Retina (tissue), 1 donor: ENCODE data around the gene DCANP1.

Experiments
- DNase-seq: peaks from one replicate; pipeline ENCODE4 v3.0.0-alpha.2; 2016

Gene DCANP1

DNA sequence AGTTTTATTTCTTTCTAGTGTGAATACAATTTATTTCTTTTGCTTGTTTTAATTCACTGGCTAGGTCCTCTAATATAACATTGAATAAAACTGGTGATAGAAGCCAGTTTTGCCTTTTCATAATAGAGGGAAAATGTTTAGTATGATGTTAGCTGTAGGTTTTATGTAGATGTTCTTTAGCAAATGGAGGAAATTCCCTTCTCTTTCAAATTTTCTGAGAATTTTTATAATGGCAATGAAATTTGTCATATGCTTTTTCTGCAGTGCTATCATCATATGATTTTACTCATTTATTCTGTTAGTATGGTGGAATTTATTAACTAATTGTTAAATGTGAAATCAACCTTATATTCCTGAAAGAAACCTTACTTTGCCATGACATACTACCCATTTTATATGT, 30.1 kb downstream of the DCANP1 start:
- DNase-seq: no peak

DNA sequence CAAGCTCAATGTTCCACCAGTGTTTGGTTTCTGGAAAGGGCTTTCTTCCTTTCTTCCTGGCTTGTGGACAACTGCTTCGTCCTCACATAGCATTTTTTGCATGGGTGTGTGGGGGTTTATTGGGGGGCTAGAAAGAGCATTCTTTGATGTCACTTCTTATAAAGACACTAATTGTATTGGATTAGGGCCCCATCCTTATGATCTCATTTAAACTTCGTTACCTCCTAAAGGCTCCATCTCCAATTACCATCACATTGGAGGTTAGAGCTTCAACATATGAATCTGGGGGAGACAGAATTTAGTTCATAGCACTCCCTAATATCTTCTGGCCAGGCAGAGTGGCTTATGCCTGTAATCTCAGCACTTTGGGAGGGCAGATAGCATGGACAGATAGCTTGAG, 42.1 kb downstream of the DCANP1 start:
- DNase-seq: no peak

DNA sequence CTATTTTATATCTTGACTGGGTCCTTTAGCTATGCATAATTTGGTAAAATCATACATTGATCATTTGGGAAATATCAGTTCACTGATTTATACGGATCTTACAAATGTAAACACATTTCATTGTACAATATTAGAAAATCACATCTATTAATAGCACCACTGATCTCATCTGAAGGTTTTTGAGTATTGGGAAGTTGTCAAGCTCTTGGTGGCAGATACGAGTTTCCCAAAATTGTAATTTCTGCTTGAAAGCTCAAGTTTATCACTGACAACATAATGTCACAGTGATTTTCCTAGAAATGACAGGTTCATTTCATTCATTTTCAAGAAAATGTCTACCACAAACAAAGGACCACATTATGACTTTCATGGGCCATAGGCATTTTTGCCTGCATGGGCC, 45.1 kb downstream of the DCANP1 start:
- DNase-seq: no peak

DNA sequence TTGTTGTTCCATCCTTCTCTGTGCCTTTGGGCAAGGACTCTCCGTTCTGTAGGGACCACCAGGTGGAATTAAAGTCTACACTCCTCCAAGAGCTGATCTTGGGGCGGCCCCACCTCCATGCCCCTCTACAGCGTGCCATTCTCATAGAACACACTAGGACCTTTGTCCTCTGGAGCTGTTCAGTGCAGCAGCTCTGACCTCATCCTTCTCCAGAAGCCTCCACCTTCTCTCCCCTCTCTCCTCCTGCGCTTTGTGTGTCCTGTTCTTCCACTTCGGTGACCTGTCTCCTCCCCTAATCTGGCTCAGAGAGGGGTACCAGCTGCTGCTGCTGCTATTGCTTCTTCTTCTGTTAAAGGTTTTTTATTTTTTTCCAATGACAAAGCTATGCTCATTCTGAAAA, 46.3 kb downstream of the DCANP1 start:
- peak; percentile 83 for DNase-seq

DNA sequence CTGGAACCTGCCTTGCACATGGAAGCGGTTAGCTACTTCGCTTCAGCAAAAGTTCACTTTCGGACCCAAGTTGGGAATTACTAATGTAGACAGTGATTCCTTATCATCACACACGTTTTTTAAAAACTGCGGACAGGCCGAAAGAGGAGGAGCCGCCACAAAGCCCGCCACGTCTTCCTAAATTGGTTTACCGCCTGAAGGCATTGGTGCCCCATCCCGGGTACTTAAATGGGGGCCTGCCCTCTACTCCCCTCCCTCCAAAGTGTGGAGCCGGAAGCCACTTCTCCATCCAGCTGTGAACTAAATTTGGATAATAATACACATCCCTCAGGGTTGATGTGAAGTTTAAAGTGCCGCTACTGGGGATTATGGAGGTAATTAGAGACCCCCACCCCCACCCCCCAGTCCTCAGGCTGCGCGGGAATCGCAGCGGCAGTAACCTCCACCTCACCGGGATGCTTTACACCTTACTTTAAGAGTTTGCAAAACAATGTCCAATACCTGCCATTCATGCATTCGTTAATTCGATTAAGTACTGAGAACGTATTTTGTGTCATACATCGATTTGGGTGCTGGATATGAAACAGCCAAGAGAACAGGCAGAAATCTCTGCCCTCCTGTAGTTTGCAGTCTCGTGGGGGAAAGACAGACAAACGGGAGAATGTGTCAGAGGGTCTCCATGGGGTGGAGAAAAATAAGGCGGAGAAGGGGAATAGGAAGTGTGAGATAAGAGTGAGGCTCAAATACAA, 47.2 kb downstream of the DCANP1 start:
- DNase-seq: no peak

DNA sequence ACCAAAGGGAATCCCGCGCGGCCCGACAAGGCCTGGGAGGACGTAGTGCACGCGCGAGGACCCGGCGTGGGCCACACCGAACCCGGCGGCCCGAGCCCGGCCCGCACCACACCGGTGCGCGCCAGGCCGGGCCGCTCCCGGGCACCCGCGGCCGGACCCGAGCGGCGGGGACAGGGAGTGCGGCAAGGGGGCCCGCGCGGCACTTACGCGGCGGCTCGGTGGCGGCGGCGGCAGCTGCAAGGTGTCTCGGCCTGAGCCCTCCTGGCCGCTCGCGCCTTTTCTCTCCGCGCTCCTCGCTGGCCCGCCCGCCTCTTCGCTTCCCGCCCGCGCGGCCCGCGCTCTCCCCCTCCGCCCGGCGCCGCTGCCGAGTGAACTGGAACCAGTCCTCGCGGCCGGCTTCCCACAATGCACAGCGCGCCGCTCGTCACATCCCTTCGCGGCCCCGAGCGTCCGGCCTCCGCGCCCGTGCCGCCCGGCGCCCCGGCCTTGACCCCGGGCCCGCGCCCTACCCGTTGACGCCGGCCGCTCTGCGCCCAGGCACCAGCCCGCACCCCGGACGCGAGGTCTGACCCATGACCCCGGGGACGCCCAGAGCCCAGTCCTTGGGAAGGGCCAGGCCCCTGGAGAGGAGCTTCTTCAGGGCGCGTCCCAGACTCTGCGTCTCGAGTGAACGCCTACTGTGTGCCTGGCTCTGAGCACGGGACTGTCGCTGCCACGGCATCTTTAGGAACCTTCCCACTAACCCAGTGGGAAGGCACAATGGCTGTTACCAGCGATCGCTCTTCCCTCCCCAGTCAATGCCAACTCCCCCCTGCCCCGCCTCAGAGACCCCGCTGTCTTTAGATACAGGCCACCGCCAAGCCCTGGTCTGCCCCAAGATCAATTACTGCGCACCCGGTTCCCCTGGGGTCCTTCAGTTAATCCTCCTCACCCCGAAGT, 48.0 kb downstream of the DCANP1 start, which contains the start of gene MACROH2A1:
MACROH2A1 (minus strand) TSS at position 377 of the 939 bp plus-strand sequence. CDS start 10,138 bp downstream, outside the sequence.
- DNase-seq: peak; percentile 87

DNA sequence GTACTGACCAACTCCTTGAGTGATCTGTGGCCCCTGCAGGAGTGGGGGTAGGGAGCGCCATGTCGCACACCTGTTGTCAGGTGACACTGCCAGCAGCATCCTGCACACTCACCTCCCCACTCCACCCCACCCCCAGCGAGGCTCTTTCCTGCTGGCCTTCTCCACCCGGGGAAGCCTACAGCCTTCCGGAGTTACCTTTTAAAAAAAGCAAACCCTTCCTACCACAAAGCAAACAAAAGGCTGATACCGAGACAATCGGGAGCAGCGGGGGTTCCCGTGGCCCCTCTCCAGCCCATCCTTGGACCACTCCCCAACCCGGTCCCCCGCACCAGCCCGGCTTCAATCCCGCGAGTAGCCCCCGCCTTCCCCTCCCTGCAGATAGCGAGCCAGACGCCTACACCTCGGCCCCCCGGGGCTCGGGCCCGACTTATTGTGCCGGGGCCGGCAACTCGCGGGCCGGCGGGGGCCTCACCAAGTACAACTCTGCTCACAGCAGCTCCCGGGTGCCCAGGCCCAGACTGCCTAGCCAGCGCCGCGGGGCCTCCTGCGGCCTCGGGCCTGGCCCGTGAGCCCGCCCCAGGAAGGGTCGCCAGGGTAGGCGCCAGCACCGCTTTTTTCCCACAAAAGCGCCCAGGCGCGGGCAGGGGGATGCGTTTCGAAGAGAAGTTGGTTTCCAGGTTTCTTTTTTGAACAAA, 48.8 kb downstream of the DCANP1 start:
- peak; percentile 70 for DNase-seq

DNA sequence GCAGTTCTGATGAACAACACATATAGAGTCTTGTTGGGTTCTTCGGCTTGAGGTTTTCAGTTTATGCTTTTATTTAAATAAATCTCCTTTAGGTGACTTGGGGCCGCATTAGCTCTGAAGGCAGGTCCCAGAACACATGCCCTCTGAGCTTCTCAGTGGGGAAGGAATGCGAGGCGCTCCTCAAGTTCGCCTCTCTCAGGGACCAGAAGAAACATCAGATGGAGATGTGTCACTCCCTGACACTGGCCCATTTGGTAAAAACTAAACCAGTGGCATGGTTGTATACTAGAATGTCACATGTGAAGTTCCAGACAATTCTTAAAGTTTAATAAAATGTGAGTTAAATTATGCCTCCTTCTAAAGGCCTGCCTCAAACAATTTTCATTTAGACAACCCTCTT, 50.1 kb downstream of the DCANP1 start:
- DNase-seq: no peak

DNA sequence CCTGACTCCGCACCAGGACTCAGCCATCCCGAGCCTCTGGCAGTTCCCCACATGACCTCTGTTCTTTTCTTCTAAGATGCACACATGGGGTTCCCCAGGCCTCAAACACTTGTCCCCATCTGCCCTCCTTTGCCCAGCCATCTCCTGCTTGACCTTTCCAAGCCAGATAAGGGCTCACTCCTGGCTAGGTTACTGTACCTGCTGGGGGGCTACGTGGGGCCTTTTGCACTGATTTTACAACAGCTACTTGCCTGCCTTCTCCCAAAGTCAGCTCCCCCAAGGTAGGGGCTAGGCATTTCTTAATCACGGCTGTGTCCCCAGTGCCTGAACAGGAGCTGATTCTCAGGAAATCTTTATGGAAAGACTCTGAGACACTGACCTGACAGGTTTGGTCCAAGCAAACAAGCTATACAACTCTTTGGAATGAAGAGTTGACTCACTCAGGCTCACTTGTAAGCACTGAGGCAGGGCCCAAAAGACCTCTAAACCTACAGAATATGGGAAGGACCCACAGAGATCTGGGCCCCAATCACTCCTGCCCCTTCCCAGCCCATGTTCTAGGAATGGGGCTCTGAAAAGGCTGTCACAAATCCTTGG, 50.6 kb downstream of the DCANP1 start:
- no peak for DNase-seq

DNA sequence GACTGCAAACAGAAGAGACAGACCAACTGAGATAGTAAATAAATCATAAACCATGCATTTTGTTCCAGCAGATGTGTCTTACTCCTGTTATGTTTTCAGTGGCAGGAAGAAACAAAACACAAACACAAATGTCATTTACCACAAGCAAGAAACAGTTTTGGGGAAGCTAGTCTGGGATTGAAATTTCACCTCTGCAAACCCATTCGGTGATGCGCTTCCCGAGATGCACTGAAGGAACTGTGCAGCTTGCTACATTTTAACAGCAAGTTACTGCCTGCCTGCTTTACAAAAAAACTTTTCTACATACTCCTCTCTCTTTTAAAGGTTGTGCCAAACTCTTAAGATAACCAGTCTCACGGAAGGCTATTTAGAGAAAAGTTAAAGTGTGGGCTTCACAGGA, 51.3 kb downstream of the DCANP1 start:
- no peak for DNase-seq

DNA sequence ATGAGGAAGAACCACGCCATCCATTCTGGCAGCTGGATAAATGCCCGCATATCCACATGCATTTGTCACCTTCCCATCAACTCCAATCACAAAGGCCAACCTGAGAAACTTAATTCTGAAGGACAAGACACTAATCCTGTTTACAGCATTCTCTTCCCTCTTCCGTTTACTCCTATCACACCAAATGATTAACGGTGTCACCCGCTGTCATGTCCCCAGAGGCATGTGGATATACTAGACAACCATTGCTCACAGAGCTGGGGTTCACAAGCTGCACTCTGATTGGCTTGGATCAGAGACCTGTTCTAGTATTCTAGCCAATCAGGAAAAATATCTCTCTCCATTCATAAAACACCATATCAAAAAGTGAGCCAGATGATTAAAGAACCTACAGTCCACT, 51.7 kb downstream of the DCANP1 start:
- DNase-seq: peak; percentile 45
